GM21381 (cell line): ENCODE results near the gene SHANK1.

Source experiments
- ATAC-seq: cut with Tn5 transposase; IDR thresholded peaks from one replicate; pipeline ENCODE4 v1.9.1; 2021; ENCODE audit warnings: mild to moderate bottlenecking, moderate library complexity; ENCODE audit not compliant: unreplicated experiment

SHANK1 gene

GRCh38 chr19:50662651-50663481, 56.7 kb downstream of the SHANK1 start:
- ATAC-seq = no peak

- no peak for ATAC-seq
Observed at GRCh38 chr19:50661766-50662650, 57.6 kb downstream of the SHANK1 start.

GRCh38 chr19:50661023-50661422, 58.6 kb downstream of the SHANK1 start:
- no peak for ATAC-seq

DNA sequence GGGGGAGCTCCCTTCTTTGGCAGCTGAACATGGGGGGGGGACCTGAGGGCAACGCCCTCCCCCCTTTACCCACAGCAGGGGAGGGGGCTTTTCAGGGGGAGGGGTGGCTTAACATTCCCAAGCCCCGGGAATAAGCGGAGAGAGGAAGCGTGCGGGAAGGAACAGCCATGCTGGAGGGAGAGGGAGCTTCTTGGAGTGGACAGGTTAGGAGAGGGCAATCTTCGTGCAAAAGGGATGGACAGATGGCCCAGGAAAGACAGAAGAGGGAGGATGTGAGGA, 59.6 kb downstream of the SHANK1 start:
- no peak for ATAC-seq

- no peak for ATAC-seq
Observed at GRCh38 chr19:50659318-50660087, 60.1 kb downstream of the SHANK1 start.

- ATAC-seq = no peak
Observed at GRCh38 chr19:50658441-50659317, 60.9 kb downstream of the SHANK1 start.

GRCh38 chr19:50657712-50658440, 61.7 kb downstream of the SHANK1 start:
- peak; percentile 70 for ATAC-seq

GRCh38 chr19:50657222-50657669, 62.4 kb downstream of the SHANK1 start:
- no peak for ATAC-seq

- ATAC-seq = no peak
Observed at GRCh38 chr19:50654882-50655281, 64.7 kb downstream of the SHANK1 start.

GRCh38 chr19:50652722-50653121, 66.9 kb downstream of the SHANK1 start:
- no peak for ATAC-seq

DNA sequence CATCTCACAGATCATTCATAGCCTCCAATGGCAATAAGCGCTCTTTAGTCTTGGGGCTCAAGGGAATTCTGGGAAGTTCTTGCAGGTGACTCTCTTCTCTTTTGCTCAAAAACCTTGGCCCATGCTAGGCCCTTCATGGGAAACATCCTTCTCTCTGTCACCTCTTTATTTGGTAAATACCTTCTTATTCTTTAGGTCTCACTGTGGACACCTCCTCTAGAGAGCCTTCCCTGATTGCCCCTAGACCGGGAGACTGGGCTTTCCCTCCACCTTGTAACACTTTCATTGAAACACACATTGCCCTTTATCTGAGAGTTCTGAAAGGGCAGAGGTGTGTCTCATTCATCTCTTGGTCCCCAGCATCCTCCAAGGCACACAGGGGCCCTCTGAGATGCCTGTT, 68.4 kb downstream of the SHANK1 start:
- no peak for ATAC-seq

- ATAC-seq = no peak
Observed at GRCh38 chr19:50649433-50650391, 69.9 kb downstream of the SHANK1 start, which contains the start of gene C19orf81. Gene C19orf81, plus strand, starts transcription at chr19:50649445. Its CDS starts 0 bp downstream, at chr19:50649445.

GRCh38 chr19:50648659-50649058, 70.9 kb downstream of the SHANK1 start:
- no peak for ATAC-seq

GRCh38 chr19:50647879-50648615, 71.6 kb downstream of the SHANK1 start:
- ATAC-seq = no peak

GRCh38 chr19:50646074-50646807, 73.4 kb downstream of the SHANK1 start:
- ATAC-seq = no peak

DNA sequence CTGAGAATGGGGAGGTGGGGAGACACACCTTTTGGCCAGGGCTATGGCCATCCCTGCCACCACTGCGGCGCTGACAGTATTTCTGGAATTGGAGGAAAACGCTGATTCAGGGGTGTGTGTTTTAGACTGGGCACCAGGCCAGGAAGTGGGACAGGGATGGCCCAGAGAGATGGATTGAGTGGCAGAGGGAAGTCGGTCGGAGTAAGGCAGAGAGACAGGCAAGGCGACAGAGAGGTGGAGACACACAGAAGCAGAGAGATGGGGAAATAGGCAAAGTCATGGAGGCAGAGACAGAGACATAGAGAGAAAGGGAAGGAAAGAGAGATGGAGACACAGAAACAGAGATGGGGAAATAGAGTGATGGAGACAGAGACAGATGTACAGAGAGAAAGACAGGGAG, 74.5 kb downstream of the SHANK1 start:
- no peak for ATAC-seq

- ATAC-seq = no peak
Observed at GRCh38 chr19:50644315-50644915, 75.2 kb downstream of the SHANK1 start.
